GM21619 (cell line): ENCODE data around the gene C5orf15.
A peak's percentile ranks its signal among the peaks of the same experiment; 100 is the strongest.
"Not testable (repeated sequence)": the region's sequence is repeated elsewhere in the genome, so short reads cannot be mapped to it uniquely, and the experiment has no call there.

Experiments
- ATAC-seq: cut with Tn5 transposase; IDR thresholded peaks from one replicate; pipeline ENCODE4 v1.9.1; 2021; ENCODE audit not compliant: unreplicated experiment

The C5orf15 gene

DNA sequence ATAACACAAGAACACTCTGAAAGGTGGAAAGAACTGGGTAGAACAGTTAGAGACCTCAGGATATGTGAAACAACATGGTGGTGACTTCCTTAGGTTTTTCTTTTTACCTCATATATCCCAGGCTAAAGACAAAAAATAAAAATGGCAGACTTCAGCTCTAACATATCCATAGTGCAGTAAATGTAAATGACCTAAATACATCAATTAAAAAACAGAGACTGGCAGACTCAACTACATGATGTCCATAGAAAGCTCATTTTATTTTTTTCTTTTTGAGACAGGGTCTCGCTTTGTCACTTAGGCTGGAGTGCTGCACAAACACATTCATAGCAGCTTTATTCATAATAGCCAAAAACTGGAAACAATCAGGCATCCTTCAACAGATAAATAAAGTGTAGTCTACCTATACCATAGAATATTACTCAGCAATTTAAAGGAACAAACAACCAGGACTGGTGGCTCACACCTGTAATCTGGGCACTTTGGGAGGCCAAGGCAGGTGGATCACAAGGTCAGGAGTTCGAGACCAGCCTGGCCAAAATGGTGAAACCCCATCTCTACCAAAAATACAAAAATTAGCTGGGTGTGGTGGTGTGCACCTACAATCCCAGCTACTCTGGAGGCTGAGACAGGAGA is 4.8 kb downstream of the C5orf15 start:
- ATAC-seq, result no peak

DNA sequence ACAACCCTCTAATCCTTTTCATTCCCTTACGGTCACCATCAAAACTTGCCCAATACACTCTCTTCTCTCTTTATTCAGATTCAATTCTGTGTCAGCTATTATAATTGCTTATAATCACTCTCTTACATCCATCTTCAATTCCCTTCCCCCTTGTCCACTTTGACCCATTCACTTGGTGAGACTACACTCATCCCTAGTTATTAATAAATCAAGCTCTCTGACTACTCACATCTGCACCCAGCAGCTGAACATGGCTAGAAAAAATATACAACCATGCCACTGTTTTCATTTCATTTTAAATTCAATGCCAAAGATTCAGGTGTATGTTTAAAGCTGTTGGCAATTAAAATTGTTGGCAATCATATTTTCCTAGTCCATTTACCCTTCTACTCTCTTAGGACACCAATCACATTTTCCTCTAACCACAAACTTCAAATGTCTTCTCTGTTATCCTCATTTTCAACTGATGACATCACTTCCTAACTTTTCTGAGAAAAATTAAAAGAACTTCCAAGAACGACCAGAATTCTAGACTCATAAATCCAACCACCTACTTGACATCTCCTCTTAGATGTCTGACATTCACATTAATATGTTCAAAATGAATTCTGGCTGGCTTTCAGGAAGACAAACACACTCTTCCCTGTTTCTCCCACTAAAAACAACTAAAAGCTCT is 5.5 kb downstream of the C5orf15 start:
- no peak for ATAC-seq

DNA sequence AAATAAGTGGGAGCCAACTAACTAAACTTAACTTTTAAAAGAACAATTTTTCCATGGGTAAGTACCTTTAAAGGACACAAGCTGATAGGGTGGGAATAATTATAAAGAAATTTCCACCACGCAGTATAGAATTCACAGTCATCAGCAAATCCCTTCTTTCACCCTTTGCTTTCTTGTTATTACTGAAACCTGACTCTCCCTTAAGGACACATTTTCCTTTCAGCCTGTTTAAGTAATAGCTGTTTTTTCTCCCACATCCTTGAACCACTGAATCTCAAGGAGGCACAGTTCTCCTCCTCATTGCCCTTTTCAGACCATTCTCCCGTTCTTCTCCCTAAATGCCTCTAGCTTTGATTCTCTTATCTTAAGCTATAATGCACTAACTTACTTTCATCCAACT is 6.3 kb downstream of the C5orf15 start:
- no peak for ATAC-seq

DNA sequence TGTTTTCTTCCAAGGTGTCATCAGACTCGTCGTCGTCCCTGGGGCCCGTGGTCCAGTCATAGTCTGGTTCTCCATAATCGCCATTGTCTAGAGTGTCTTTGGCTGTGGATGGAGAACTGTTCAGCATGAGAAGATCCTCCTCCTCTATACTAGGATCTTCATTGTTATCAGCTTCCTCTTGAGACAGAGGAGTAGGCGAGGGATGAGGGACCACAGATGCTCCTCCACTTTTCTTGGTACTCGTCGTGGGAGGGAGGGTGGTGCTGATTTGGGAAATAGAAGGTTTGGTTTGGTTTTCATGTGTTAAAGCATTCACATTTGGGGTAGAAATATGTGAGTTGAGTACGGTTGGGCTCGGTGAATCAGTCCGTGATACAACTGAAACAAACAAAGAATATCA is 8.8 kb downstream of the C5orf15 start:
- no peak for ATAC-seq

DNA sequence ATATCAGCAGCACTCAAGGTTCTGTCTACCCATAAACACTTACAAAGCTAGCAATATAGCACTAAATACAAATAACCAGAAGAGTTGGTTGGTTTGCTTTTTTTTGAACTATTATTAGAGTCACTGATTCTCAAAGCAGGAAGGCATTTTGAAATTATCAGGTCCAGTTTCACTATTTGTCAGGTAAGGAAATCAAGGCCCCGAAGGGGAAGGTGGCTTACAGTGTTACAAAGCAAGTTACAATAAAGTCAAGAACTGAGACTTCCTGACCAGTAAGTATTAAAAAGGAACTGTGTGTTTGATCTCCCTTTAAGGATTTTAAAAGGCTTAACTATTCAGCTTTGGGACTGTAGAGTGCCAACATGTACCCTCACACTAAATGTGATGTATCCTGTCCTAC is 10.8 kb downstream of the C5orf15 start:
- peak; percentile 77 for ATAC-seq

DNA sequence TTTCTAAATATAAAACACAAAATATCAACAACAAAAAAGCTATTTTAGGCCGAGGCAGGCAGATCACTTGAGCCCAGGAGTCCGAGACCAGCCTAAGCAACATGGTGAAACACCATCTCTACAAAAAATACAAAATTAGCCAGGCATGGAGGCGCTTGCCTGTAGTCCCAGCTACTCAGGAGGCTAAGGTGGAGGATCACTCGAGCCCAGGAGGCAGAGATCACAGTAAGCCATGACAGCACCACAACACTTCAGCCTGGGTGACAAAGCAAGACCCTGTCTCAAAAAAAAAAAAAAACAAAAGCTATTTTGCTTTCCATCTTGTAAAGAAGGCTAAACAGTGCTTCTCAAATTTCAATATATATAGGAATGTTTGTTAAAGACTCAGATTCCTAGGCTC is 11.3 kb downstream of the C5orf15 start:
- peak; percentile 13 for ATAC-seq

- ATAC-seq, result not testable (repeated sequence)
Measured at GRCh38 chr5:133956196-133956595, 12.2 kb downstream of the C5orf15 start.

- no peak for ATAC-seq
Measured at GRCh38 chr5:133953568-133954145, 14.8 kb downstream of the C5orf15 start.

DNA sequence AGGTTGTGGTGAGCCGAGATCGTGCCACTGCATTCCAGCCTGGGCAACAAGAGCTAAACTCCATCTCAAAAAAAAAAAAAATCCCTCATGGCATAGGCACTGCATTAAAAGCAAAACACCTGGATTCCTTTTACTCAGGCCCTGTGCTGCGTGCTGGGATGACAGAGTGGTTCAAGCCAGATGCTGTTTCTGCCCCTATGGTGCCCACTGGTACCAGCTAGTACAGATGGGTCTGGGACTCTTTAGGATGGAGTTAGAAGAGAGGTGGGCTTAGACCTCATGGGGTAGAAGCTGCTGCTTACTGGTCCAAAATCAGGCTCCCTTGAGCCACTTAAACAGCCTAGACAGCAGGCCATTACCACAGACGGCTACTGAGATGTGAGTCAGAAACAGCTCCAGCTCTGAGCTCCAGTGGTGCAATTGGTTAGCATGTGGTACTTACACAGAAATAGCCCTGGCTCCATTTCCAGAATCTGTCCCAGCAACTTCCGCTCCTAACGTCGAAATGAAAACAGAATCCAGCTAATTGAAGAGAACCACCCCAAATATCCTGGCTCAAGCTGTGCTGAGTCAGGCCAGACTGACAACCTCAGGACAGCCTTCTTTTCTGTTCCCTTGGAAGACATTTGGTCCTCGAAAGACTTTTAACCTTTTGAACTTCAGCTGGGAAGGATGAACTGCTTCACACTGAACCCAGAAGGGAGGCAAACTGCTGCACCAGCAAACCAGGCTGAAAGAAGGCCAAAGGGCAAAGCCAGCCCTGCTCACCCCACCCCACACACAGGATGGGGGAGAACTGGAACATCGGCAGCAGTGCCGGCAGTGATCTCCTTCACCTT is 15.5 kb downstream of the C5orf15 start:
- ATAC-seq, result no peak

DNA sequence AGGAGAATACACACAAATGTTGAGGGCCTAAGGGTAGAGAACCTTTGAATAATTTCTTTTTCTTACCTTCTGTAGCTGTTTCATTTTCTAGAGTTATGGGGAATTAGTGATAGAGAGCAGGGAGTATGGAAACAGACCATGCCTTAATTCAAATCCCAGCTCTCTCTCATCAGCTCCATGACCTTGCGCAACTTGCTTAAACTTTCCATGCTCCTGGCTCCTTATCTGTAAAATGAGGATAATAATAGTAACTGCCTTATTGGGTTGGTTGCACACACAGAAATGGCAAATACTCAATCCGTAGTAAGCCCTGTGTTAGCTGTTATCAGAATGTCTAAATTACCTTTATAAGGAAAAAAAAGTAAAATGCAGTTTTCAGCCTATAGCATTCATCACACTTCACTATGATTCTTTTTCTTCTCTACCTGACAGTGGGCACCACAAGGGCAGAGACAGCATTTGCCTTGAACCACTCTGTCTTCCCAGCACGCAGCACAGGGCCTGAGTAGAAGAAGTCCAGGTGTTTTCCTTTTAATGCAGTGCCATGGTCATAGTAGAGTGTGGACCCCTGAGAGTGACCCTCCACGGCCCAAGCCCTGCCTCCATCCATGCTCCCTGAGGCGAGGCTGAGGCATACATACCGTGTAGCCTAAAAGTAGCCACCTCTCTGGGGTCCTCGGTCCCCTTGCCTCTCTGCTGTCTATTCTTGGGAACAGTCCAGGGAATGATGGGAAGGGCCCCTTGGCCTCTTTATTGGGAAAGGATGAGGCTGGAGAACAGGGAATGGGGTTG is 17.4 kb downstream of the C5orf15 start:
- no peak for ATAC-seq

DNA sequence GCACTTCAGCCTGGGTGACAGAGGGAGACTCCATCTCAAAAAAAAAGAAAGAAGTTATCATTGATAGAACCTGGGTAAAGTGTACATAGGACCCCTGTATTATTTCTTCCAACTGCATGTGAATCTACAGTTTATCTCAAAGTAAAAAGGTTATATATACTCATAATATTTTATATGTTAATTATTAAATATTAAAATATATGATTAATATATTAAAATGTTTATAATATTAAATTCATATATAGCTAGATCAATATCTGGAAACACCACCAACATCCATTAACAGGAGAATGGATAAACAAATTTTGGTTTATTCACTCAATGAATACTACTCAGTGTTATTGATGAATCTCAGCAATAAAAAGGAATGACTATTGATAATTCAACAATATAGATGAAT is 19.7 kb downstream of the C5orf15 start:
- ATAC-seq, result no peak

- ATAC-seq, result no peak
Measured at GRCh38 chr5:133947431-133947841, 21.0 kb downstream of the C5orf15 start.

DNA sequence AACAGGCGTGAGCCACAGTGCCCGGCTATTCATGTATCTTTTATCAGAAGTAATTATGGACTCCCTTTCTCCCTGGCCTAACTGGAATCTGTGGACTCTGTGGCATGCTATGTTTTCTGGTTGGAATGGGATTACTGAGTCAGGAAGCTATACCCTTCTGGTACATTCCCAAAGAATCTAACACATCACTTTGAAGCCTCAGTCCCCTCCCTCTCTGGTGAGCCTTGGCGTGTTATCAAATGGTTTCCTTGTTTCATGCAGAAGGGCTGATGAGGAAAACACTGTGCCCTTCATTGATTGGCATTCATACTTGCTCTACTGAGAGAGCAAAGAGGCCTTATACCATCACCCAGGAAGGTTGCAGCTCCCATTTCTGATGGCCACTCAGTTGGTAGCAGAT is 22.9 kb downstream of the C5orf15 start:
- no peak for ATAC-seq

- ATAC-seq, result no peak
Measured at GRCh38 chr5:133944263-133945185, 23.9 kb downstream of the C5orf15 start.

- no peak for ATAC-seq
Measured at GRCh38 chr5:133943475-133943817, 25.0 kb downstream of the C5orf15 start.

DNA sequence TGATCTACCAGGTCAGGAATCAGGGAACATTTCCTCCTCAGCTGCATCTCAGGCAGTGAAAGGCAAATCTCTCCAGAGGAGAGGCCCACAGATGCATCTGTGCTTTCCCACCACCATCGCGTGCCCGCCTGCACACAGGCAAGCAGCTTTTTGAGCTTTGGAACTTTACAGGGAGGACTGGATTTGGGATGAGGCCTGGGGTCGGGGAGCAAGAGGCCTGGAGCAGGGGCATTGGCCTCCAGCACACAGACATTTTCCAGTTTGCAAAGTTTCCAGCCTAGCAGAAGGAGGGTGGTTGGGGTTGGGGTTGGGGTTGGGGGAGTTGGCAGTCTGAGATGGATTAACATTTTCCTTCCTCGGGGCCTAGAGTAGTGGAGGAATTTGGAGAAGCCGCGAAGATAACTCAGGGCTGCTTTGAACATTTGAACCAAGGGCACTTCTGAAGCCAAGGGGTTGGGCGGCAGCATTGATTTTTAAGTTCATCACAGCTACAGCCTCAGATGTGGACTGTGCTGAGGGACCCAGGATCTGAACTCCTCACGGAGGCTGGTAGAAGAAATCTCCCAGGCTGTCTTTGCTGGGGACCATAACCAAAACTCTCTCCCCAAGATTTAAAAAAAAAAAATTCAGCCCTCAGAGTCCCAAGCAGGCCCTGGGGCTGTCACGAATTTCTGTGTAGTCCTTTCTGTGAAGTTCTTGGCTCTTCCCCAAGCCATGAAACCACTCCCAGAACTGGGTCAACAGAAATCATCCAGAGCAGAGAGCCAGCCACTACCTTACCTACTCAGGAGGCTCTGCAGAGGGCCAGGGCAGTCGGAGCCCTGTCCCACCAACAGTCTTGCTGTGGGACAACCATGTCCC is 25.6 kb downstream of the C5orf15 start:
- ATAC-seq, result no peak

- ATAC-seq, result no peak
Measured at GRCh38 chr5:133941456-133942196, 26.8 kb downstream of the C5orf15 start.

DNA sequence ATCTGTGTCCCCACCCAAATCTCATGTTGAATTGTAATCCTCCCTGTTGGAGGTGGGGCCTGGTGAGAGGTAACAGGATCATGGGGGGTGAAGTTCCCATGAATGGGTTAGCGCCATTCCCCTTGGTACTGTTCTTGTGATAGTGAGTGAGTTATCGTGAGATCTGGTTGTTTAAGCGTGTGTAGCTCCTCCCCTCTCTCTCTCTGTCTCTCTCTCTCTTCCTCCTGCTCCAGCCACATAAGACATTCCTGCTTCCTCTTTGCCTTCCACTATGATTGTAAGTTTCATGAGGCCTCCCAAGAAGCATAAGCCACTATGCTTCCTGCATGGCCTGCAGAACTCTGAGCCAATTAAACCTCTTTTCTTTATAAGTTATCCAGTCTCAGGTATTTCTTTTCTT is 28.8 kb downstream of the C5orf15 start:
- ATAC-seq, result no peak
